Effector memory CD8-positive, alpha-beta T cell (primary cell): Measurements from ENCODE around the gene AP3M1.
A peak's percentile ranks its signal among the peaks of the same experiment; 100 is the strongest.

Experiments
- ATAC-seq: fragments of 150-1000 bp; cut with Tn5 transposase; replicated peaks from 2 replicates; pipeline ENCODE4 v1.10.0; 2021; ENCODE audit warnings: mild to moderate bottlenecking, moderate library complexity
- DNase-seq, 3 experiments: peaks; one replicate each; pipeline ENCODE4 v3.0.0; 2021
- H3K27ac Mint-ChIP-seq, 2 donors: one replicate each; pipeline ENCODE4 v1.8.0; 2022; ENCODE audit warnings: mild to moderate bottlenecking in 2 of 2, mixed read lengths in 2 of 2, moderate library complexity in 2 of 2
- H3K27me3 Mint-ChIP-seq, 2 donors: one replicate each; pipeline ENCODE4 v1.8.0; 2022; ENCODE audit warnings: mixed read lengths in 2 of 2
- H3K36me3 Mint-ChIP-seq: one replicate; pipeline ENCODE4 v1.8.0; 2022; ENCODE audit warnings: mild to moderate bottlenecking, moderate library complexity, mixed read lengths; ENCODE audit not compliant: insufficient read depth
- H3K4me1 Mint-ChIP-seq, 2 donors: one replicate each; pipeline ENCODE4 v1.8.0; 2022; ENCODE audit warnings: low read depth in 2 of 2, mixed read lengths in 2 of 2
- H3K4me3 Mint-ChIP-seq, 2 donors: one replicate each; pipeline ENCODE4 v1.8.0; 2022; ENCODE audit warnings: mild to moderate bottlenecking in 2 of 2, mixed read lengths in 2 of 2, moderate library complexity in 2 of 2
- H3K9me3 Mint-ChIP-seq, 2 donors: one replicate each; pipeline ENCODE4 v1.8.0; 2022; ENCODE audit warnings: mixed read lengths in 2 of 2

AP3M1 gene

GRCh38 chr10:74176380-74177139 lies 25.9 kb upstream of the AP3M1 start:
- Mint-ChIP-seq H3K27me3 (no peaks in the 10 kb centered on the region), H3K9me3 (no peaks in the 10 kb centered on the region), H3K4me1 (peaks cover 20 to 25% of the 10 kb centered on the region in 2 donors), H3K27ac (peak overlapping the region; percentile 97), H3K4me3 (peak overlapping the region; percentile 90 to 91), H3K36me3 (peaks cover 12% of the 10 kb centered on the region)
- DNase-seq = peak; percentile 93 to 96 (median 95)
- ATAC-seq = peak; percentile 94

GRCh38 chr10:74175510-74176379 lies 25.1 kb upstream of the AP3M1 start:
- no peak for DNase-seq
- H3K4me1 Mint-ChIP-seq = peaks cover 20 to 25% of the 10 kb centered on the region in 2 donors
- peak overlapping the region; percentile 97 for H3K27ac Mint-ChIP-seq
- H3K4me3 Mint-ChIP-seq = peak overlapping the region; percentile 90 to 91
- no peak for ATAC-seq
- H3K36me3 Mint-ChIP-seq = peaks cover 12% of the 10 kb centered on the region
- no peaks in the 10 kb centered on the region for H3K27me3 Mint-ChIP-seq
- no peaks in the 10 kb centered on the region for H3K9me3 Mint-ChIP-seq

GRCh38 chr10:74174521-74174920 lies 23.9 kb upstream of the AP3M1 start:
- no peak for ATAC-seq
- DNase-seq = no peak
- no peak overlapping the region for H3K27ac Mint-ChIP-seq
- no peaks in the 10 kb centered on the region for H3K9me3 Mint-ChIP-seq
- peaks cover 20 to 23% of the 10 kb centered on the region in 2 donors for H3K4me1 Mint-ChIP-seq
- H3K36me3 Mint-ChIP-seq = peaks cover 12% of the 10 kb centered on the region
- H3K4me3 Mint-ChIP-seq = no peak overlapping the region
- no peaks in the 10 kb centered on the region for H3K27me3 Mint-ChIP-seq

- DNase-seq = no peak
- H3K4me3 Mint-ChIP-seq = no peak overlapping the region
Observed at GRCh38 chr10:74171625-74172024, 21.0 kb upstream of the AP3M1 start.

GRCh38 chr10:74167443-74167842 lies 16.8 kb upstream of the AP3M1 start:
- no peaks in the 10 kb centered on the region for H3K27me3 Mint-ChIP-seq
- H3K36me3 Mint-ChIP-seq = no peaks in the 10 kb centered on the region
- H3K4me3 Mint-ChIP-seq = no peak overlapping the region
- ATAC-seq (no peak), DNase-seq (no peak)
- no peak overlapping the region for H3K27ac Mint-ChIP-seq
- H3K9me3 Mint-ChIP-seq = no peaks in the 10 kb centered on the region
- H3K4me1 Mint-ChIP-seq = peaks cover 3 to 4% of the 10 kb centered on the region in 2 donors

More at GRCh38 chr10:74171625-74172024, 21.0 kb upstream of the AP3M1 start:
- Mint-ChIP-seq H3K9me3 (no peaks in the 10 kb centered on the region), H3K4me1 (peaks cover 4 to 6% of the 10 kb centered on the region in 2 donors), H3K27me3 (no peaks in the 10 kb centered on the region), H3K36me3 (peaks cover 6% of the 10 kb centered on the region), H3K27ac (no peak overlapping the region)
- no peak for ATAC-seq

GRCh38 chr10:74165530-74165901 lies 14.9 kb upstream of the AP3M1 start:
- no peak for DNase-seq
- Mint-ChIP-seq H3K36me3 (no peaks in the 10 kb centered on the region), H3K27ac (no peak overlapping the region), H3K9me3 (no peaks in the 10 kb centered on the region), H3K4me1 (peaks cover 3 to 4% of the 10 kb centered on the region in 2 donors), H3K27me3 (no peaks in the 10 kb centered on the region), H3K4me3 (no peak overlapping the region)
- ATAC-seq = no peak

GRCh38 chr10:74164716-74165529 lies 14.3 kb upstream of the AP3M1 start:
- no peak for ATAC-seq
- H3K4me3 Mint-ChIP-seq = no peak overlapping the region
- peaks cover 3 to 4% of the 10 kb centered on the region in 2 donors for H3K4me1 Mint-ChIP-seq
- no peaks in the 10 kb centered on the region for H3K9me3 Mint-ChIP-seq
- DNase-seq = no peak
- H3K27ac Mint-ChIP-seq = no peak overlapping the region
- H3K27me3 Mint-ChIP-seq = no peaks in the 10 kb centered on the region
- no peaks in the 10 kb centered on the region for H3K36me3 Mint-ChIP-seq

GRCh38 chr10:74163319-74164068 lies 12.9 kb upstream of the AP3M1 start:
- Mint-ChIP-seq H3K27me3 (no peaks in the 10 kb centered on the region), H3K9me3 (no peaks in the 10 kb centered on the region), H3K4me3 (no peak overlapping the region), H3K27ac (peak overlapping the region in 1 of 2 donors; percentile 35), H3K36me3 (no peaks in the 10 kb centered on the region), H3K4me1 (peaks cover 3 to 4% of the 10 kb centered on the region in 2 donors)
- DNase-seq (no peak), ATAC-seq (no peak)

GRCh38 chr10:74160013-74160412 lies 9.4 kb upstream of the AP3M1 start:
- Mint-ChIP-seq H3K4me3 (no peak overlapping the region), H3K36me3 (no peaks in the 10 kb centered on the region), H3K27me3 (no peaks in the 10 kb centered on the region), H3K27ac (no peak overlapping the region), H3K4me1 (peaks cover 6 to 13% of the 10 kb centered on the region in 2 donors), H3K9me3 (no peaks in the 10 kb centered on the region)
- DNase-seq = no peak
- no peak for ATAC-seq

GRCh38 chr10:74156919-74157289 lies 6.3 kb upstream of the AP3M1 start:
- Mint-ChIP-seq H3K27me3 (no peaks in the 10 kb centered on the region), H3K9me3 (no peaks in the 10 kb centered on the region), H3K4me1 (peaks cover 8 to 21% of the 10 kb centered on the region in 2 donors), H3K36me3 (no peaks in the 10 kb centered on the region), H3K27ac (no peak overlapping the region), H3K4me3 (no peak overlapping the region)
- DNase-seq = no peak
- no peak for ATAC-seq

- Mint-ChIP-seq H3K4me1 (peaks cover 8 to 23% of the 10 kb centered on the region in 2 donors), H3K4me3 (no peak overlapping the region), H3K36me3 (no peaks in the 10 kb centered on the region), H3K27me3 (no peaks in the 10 kb centered on the region), H3K9me3 (no peaks in the 10 kb centered on the region), H3K27ac (no peak overlapping the region)
- ATAC-seq (no peak), DNase-seq (no peak)
Observed at GRCh38 chr10:74153676-74154075, 3.0 kb upstream of the AP3M1 start.

GRCh38 chr10:74153123-74153522 lies 2.5 kb upstream of the AP3M1 start:
- DNase-seq = no peak
- Mint-ChIP-seq H3K4me3 (no peak overlapping the region), H3K36me3 (no peaks in the 10 kb centered on the region), H3K27me3 (no peaks in the 10 kb centered on the region), H3K9me3 (no peaks in the 10 kb centered on the region), H3K27ac (no peak overlapping the region), H3K4me1 (peaks cover 8 to 26% of the 10 kb centered on the region in 2 donors)
- no peak for ATAC-seq
